Measurements from ENCODE around the gene SH3RF3.

Gene SH3RF3

GRCh38 chr2:109144721-109145120 lies 15.7 kb downstream of the SH3RF3 start:
- TF ChIP-seq CTCF (IDR thresholded peaks at IDR 0.05; ENCODE audit: poor library complexity, severe bottlenecking): no peak
- Histone ChIP-seq H3K4me3 (ENCODE audit: severe bottlenecking) (no peak overlapping the region), H3K27me3 (ENCODE audit: insufficient read depth, poor library complexity, severe bottlenecking) (no peaks in the 10 kb centered on the region), H3K36me3 (ENCODE audit: low read depth) (no peaks in the 10 kb centered on the region), H3K4me1 (ENCODE audit: insufficient read depth, poor library complexity, severe bottlenecking) (no peaks in the 10 kb centered on the region), H3K27ac (ENCODE audit: poor library complexity, severe bottlenecking) (no peak overlapping the region), H3K9me3 (ENCODE audit: severe bottlenecking) (no peaks in the 10 kb centered on the region)
- ATAC-seq (ENCODE audit: low read depth): no peak
- DNase-seq (ENCODE audit: low spot score): no peak

DNA sequence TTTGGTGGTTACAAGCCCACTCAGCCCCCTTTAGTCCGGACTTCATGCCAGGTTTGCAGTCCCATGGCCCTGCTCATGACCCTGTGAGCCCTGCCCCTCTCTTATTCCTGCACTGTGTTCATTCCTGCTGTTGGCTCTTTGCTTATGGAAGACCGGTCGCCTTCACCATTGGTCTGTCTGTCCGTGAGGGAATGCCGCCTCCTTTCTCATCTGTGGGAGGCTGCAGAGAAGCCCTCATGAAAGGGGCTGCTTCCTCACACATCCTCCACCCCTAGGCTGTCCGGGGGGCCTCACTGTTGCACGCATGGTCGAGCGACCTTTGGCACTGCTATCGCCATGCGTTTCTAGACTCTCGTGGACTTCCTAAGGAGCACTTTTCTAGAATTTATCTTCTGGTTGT lies 16.3 kb downstream of the SH3RF3 start:
- H3K9me3 ChIP-seq (ENCODE audit: severe bottlenecking): no peaks in the 10 kb centered on the region
- ATAC-seq (ENCODE audit: low read depth) (no peak), DNase-seq (ENCODE audit: low spot score) (no peak)
- H3K4me1 ChIP-seq (ENCODE audit: insufficient read depth, poor library complexity, severe bottlenecking): no peaks in the 10 kb centered on the region
- no peak for TF ChIP-seq CTCF (IDR thresholded peaks at IDR 0.05; ENCODE audit: poor library complexity, severe bottlenecking)
- no peaks in the 10 kb centered on the region for H3K36me3 ChIP-seq (ENCODE audit: low read depth)
- no peaks in the 10 kb centered on the region for H3K27me3 ChIP-seq (ENCODE audit: insufficient read depth, poor library complexity, severe bottlenecking)
- H3K27ac ChIP-seq (ENCODE audit: poor library complexity, severe bottlenecking): no peak overlapping the region
- H3K4me3 ChIP-seq (ENCODE audit: severe bottlenecking): no peak overlapping the region

GRCh38 chr2:109147405-109147804 lies 18.4 kb downstream of the SH3RF3 start:
- no peaks in the 10 kb centered on the region for H3K36me3 ChIP-seq (ENCODE audit: low read depth)
- H3K9me3 ChIP-seq (ENCODE audit: severe bottlenecking): no peaks in the 10 kb centered on the region
- DNase-seq (ENCODE audit: low spot score): no peak
- H3K27me3 ChIP-seq (ENCODE audit: insufficient read depth, poor library complexity, severe bottlenecking): no peaks in the 10 kb centered on the region
- no peak overlapping the region for H3K27ac ChIP-seq (ENCODE audit: poor library complexity, severe bottlenecking)
- no peak for ATAC-seq (ENCODE audit: low read depth)
- H3K4me3 ChIP-seq (ENCODE audit: severe bottlenecking): no peak overlapping the region
- H3K4me1 ChIP-seq (ENCODE audit: insufficient read depth, poor library complexity, severe bottlenecking): no peaks in the 10 kb centered on the region
- TF ChIP-seq CTCF (IDR thresholded peaks at IDR 0.05; ENCODE audit: poor library complexity, severe bottlenecking): no peak

DNA sequence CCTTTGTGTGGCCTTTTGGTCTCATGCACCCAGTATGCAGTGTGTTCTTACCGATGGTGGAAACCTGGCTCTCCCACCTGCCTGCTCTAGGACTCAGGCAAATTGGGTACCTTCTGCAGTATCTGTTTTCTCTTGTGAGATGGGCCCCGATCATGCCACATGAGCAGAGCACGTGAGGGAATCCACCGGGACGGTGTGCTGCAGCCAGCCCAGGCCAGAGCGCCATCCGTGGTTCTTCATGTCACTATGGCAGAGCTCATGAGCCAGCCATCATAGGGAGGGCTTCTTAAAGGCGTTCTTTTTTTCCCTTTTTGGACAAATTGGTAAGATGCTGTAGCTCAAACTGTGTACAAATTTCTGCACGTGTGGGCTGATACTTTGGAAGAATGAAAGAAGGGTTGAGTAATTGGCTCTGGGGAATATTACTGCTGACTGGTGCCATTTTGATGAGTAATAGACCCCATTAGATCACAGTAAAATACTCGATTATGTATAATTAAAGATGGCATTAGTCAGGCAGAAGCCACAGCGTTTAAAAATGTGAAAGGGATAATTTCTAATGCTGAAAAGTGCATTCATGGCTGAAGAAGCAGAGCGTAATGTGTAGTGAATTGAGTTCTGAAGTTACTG lies 19.2 kb downstream of the SH3RF3 start:
- no peak overlapping the region for H3K4me3 ChIP-seq (ENCODE audit: severe bottlenecking)
- no peaks in the 10 kb centered on the region for H3K4me1 ChIP-seq (ENCODE audit: insufficient read depth, poor library complexity, severe bottlenecking)
- H3K27ac ChIP-seq (ENCODE audit: poor library complexity, severe bottlenecking): no peak overlapping the region
- no peak for ATAC-seq (ENCODE audit: low read depth)
- H3K27me3 ChIP-seq (ENCODE audit: insufficient read depth, poor library complexity, severe bottlenecking): no peaks in the 10 kb centered on the region
- no peak for DNase-seq (ENCODE audit: low spot score)
- no peaks in the 10 kb centered on the region for H3K9me3 ChIP-seq (ENCODE audit: severe bottlenecking)
- no peaks in the 10 kb centered on the region for H3K36me3 ChIP-seq (ENCODE audit: low read depth)
- no peak for TF ChIP-seq CTCF (IDR thresholded peaks at IDR 0.05; ENCODE audit: poor library complexity, severe bottlenecking)

DNA sequence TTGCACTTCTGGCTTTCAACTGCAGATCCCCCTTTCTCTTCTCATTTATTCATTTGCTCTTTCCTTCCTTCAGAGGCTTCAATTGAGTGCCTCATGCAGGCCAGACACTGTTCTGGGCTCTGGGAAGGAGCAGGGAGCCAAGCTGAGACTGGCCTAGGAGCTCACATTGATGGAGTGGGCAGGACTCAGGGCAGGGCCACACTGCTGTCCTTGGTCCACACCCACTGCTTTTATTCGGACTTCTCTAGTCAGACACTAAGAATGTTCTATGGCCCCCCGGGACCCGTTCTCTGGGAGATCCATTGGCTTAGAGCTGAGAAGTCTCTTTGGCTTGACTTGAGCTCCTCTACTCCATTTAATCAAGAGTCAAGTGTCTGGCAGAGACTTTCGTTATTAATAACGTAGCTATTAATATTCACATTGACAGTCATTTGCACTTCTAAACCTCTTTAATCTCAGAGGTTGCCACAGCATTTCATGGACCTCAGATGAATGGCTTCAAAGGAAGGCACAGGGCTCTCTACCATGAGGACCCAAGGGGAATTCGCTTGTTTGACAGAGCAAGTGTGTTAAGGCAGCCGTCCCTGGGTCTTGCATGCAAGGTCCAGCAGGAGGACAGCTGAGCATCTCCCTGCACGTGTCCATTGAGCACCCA lies 20.1 kb downstream of the SH3RF3 start:
- Histone ChIP-seq H3K4me3 (ENCODE audit: severe bottlenecking) (no peak overlapping the region), H3K4me1 (ENCODE audit: insufficient read depth, poor library complexity, severe bottlenecking) (no peaks in the 10 kb centered on the region), H3K27me3 (ENCODE audit: insufficient read depth, poor library complexity, severe bottlenecking) (no peaks in the 10 kb centered on the region), H3K36me3 (ENCODE audit: low read depth) (no peaks in the 10 kb centered on the region), H3K27ac (ENCODE audit: poor library complexity, severe bottlenecking) (no peak overlapping the region), H3K9me3 (ENCODE audit: severe bottlenecking) (no peaks in the 10 kb centered on the region)
- no peak for TF ChIP-seq CTCF (IDR thresholded peaks at IDR 0.05; ENCODE audit: poor library complexity, severe bottlenecking)
- ATAC-seq (ENCODE audit: low read depth): no peak
- no peak for DNase-seq (ENCODE audit: low spot score)

Data from RWPE2 (cell line).